ENCODE measurements around the gene BLOC1S5. TPM values are rescaled to one million over a fixed set of nuclear protein-coding genes. Genes with fewer than 3 reads are reported as not detected.

The BLOC1S5 gene
- total and polyA plus RNA-seq, 9 of the 15 experiments (the other 6 are each of a cell fraction or from before 2014, with no cell fraction given), result 8.5 to 41.0 (median 27.7) TPM

GRCh38 chr6:8013763-8014162 is 50.4 kb downstream of the BLOC1S5 start:
- Histone ChIP-seq H2AFZ (ENCODE audit: low read depth, low read length) (no peak overlapping the region), H3K9me1 (ENCODE audit: control insufficient read depth, insufficient read depth, low read length) (no peaks in the 10 kb centered on the region), H4K20me1 (replicated peaks; ENCODE audit: control insufficient read depth, insufficient read depth, low read length) (no peaks in the 10 kb centered on the region), H3K9ac (ENCODE audit: insufficient read depth in 1 of 2, low read depth in 2 of 2, low read length in 2 of 2) (no peak overlapping the region), H3K9me3 (replicated peaks; ENCODE audit: control insufficient read depth, insufficient read depth, low read depth, low read length) (no peaks in the 10 kb centered on the region), H3K27me3 (ENCODE audit: control insufficient read depth in 2 of 2, insufficient read depth in 2 of 2, low read length in 2 of 2) (no peaks in the 10 kb centered on the region), H3K79me2 (ENCODE audit: control insufficient read depth, insufficient read depth, low read length) (no peaks in the 10 kb centered on the region), H3K36me3 (ENCODE audit: control insufficient read depth, insufficient read depth, low read length) (peaks cover 20% of the 10 kb centered on the region), H3K4me3 (no peak overlapping the region), H3K27ac (ENCODE audit: extremely low read depth, low read depth, low read length) (no peak overlapping the region), H3K4me2 (ENCODE audit: insufficient read depth, low read length) (no peak overlapping the region), H3K4me1 (replicated peaks in 1 of 2; ENCODE audit: control insufficient read depth in 2 of 2, insufficient read depth in 2 of 2, low read length in 2 of 2) (no peaks in the 10 kb centered on the region)
- BruUV-seq (replicated peaks), result no TSS peak
- 90% methylated on average over 3 of the region's 3 CpGs for WGBS (ENCODE audit: insufficient coverage, low coverage, missing lambda C conversion rate)
- CTCF ChIA-PET (ENCODE audit: low intra/inter-chr PET ratio), result no interaction called here
- FAIRE-seq (no peak), DNase-seq (ENCODE audit: extremely low read depth in 1 of 4, low spot score in 3 of 4) (no peak), ATAC-seq (no peak)
- in situ Hi-C loops (cut with MboI), result no loop called here
- POLR2A ChIA-PET, result interaction anchor here (0.5 to 0.6 kb wide), 2 partner anchors 317 to 734 kb away, joined by 3 read pairs; no protein-coding TSS in a partner anchor
- no peak for TF ChIP-seq SNIP1 (IDR thresholded peaks at IDR 0.05; ENCODE audit: low read depth)
- peak; percentile 56 for TF ChIP-seq MEIS2 (IDR thresholded peaks at IDR 0.05; ENCODE audit: partially characterized antibody)
- TF ChIP-seq DIDO1 (tag; IDR thresholded peaks at IDR 0.05; ENCODE audit: low read depth), result no peak
- intact Hi-C loops (cut with micrococcal nuclease), result no loop called here

DNA sequence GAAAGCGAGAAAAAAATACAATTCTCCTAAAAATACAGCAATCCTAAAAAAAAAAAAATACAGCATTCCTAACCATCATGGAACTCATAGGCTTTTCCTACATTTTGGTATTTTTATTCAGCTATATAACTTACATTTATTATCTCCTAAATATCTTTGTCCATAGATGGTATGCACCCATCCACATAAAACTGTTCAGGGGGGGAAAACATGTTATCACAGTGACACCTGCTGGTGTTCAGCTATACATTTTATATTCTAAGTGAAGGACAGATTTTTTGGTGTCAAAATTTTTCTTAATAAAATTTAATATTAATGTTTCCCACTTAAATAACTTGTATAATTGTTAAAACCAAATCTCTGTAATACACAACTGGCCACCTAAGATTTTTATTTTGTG is 58.0 kb downstream of the BLOC1S5 start:
- Histone ChIP-seq H3K4me3 (no peak overlapping the region), H3K36me3 (ENCODE audit: control insufficient read depth, insufficient read depth, low read length) (no peaks in the 10 kb centered on the region), H3K79me2 (ENCODE audit: control insufficient read depth, insufficient read depth, low read length) (no peaks in the 10 kb centered on the region), H3K9me3 (replicated peaks; ENCODE audit: control insufficient read depth, insufficient read depth, low read depth, low read length) (no peaks in the 10 kb centered on the region), H3K9me1 (ENCODE audit: control insufficient read depth, insufficient read depth, low read length) (no peaks in the 10 kb centered on the region), H3K9ac (ENCODE audit: insufficient read depth in 1 of 2, low read depth in 2 of 2, low read length in 2 of 2) (no peak overlapping the region), H3K4me2 (ENCODE audit: insufficient read depth, low read length) (no peak overlapping the region), H2AFZ (ENCODE audit: low read depth, low read length) (no peak overlapping the region), H4K20me1 (replicated peaks; ENCODE audit: control insufficient read depth, insufficient read depth, low read length) (no peaks in the 10 kb centered on the region), H3K4me1 (replicated peaks in 1 of 2; ENCODE audit: control insufficient read depth in 2 of 2, insufficient read depth in 2 of 2, low read length in 2 of 2) (peaks cover 0 to 2% of the 10 kb centered on the region in 2 experiments; a peak in 1 of 5 replicates), H3K27me3 (ENCODE audit: control insufficient read depth in 2 of 2, insufficient read depth in 2 of 2, low read length in 2 of 2) (no peaks in the 10 kb centered on the region), H3K27ac (ENCODE audit: extremely low read depth, low read depth, low read length) (no peak overlapping the region)
- DNase-seq (ENCODE audit: extremely low read depth in 1 of 4, low spot score in 3 of 4) (peak; percentile 25 to 55 (median 41)), ATAC-seq (peak; percentile 77; the same call in 2 of the 3 replicates), FAIRE-seq (no peak)
- intact Hi-C loops (cut with micrococcal nuclease) (no loop called here), in situ Hi-C loops (cut with MboI) (no loop called here)
- BruUV-seq (replicated peaks), result no TSS peak
- 100% methylated on average over 1 of the region's 1 CpG for WGBS (ENCODE audit: insufficient coverage, low coverage, missing lambda C conversion rate)
- CTCF ChIA-PET (ENCODE audit: low intra/inter-chr PET ratio), result interaction anchor here (0.8 to 2.8 kb wide), 3 partner anchors 107 to 336 kb away, joined by 4 to 15 read pairs (median 12); no protein-coding TSS in a partner anchor
- POLR2A ChIA-PET, result interaction anchor here (0.5 to 1.0 kb wide), 4 partner anchors 11 to 1662 kb away, joined by 3 to 5 read pairs (median 4); no protein-coding TSS in a partner anchor
- TF ChIP-seq, protein P1, sequence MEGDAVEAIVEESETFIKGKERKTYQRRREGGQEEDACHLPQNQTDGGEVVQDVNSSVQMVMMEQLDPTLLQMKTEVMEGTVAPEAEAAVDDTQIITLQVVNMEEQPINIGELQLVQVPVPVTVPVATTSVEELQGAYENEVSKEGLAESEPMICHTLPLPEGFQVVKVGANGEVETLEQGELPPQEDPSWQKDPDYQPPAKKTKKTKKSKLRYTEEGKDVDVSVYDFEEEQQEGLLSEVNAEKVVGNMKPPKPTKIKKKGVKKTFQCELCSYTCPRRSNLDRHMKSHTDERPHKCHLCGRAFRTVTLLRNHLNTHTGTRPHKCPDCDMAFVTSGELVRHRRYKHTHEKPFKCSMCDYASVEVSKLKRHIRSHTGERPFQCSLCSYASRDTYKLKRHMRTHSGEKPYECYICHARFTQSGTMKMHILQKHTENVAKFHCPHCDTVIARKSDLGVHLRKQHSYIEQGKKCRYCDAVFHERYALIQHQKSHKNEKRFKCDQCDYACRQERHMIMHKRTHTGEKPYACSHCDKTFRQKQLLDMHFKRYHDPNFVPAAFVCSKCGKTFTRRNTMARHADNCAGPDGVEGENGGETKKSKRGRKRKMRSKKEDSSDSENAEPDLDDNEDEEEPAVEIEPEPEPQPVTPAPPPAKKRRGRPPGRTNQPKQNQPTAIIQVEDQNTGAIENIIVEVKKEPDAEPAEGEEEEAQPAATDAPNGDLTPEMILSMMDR (IDR thresholded peaks at IDR 0.05 in 2 of 3, conservative IDR thresholded peaks at IDR 0.05 in 1 of 3; ENCODE audit: insufficient read depth in 2 of 3, low read depth in 1 of 3, low read length in 3 of 3), result peak; percentile 38 to 75 (median 43); a peak in 3 of 6 replicates
- TF ChIP-seq LEF1 (IDR thresholded peaks at IDR 0.05) (no peak), CCNT2 (IDR thresholded peaks at IDR 0.05; ENCODE audit: borderline replicate concordance, extremely low read depth, insufficient read length, low read depth, low read length) (no peak), KLF10 (CRISPR knock-in tag; IDR thresholded peaks at IDR 0.05) (no peak), RAD21 (CRISPR knock-in tag; conservative IDR thresholded peaks at IDR 0.05 in 1 of 2, IDR thresholded peaks at IDR 0.05 in 1 of 2) (peak; percentile 82 to 88), POLR2H (tag; IDR thresholded peaks at IDR 0.05; ENCODE audit: low read depth) (peak; percentile 40; the same call in 1 of the 2 replicates), JUN (IDR thresholded peaks at IDR 0.05; ENCODE audit: borderline replicate concordance, low read depth, low read length) (no peak), JUN (CRISPR knock-in tag; IDR thresholded peaks at IDR 0.05; ENCODE audit: borderline replicate concordance) (no peak), ZNF444 (CRISPR knock-in tag; IDR thresholded peaks at IDR 0.05) (no peak), SMC3 (conservative IDR thresholded peaks at IDR 0.05; ENCODE audit: insufficient read depth, low read depth, low read length) (peak; percentile 42)
